BLaER1 treated with 17β-estradiol and CSF1 and Interleukin-3, amounts not matched to agents 10 nM and 100 nM (cell line): ENCODE data around the gene AKIP1.

Source experiments
- H3K27ac ChIP-seq, 11 experiments: shearing (Covaris generic); formaldehyde crosslinking; 2 replicates each; pipeline ENCODE4 v1.8.1; 2022
- H3K27me3 ChIP-seq, 11 experiments: shearing (Covaris generic); formaldehyde crosslinking; 2 replicates each; pipeline ENCODE4 v1.8.1; 2022
- H3K36me3 ChIP-seq, 11 experiments: shearing (Covaris generic); formaldehyde crosslinking; 2 replicates each; pipeline ENCODE4 v1.8.1; 2022
- H3K4me1 ChIP-seq, 10 experiments: shearing (Covaris generic); formaldehyde crosslinking; 2 replicates each; pipeline ENCODE4 v1.8.1; 2022
- H3K4me2 ChIP-seq, 11 experiments: shearing (Covaris generic); formaldehyde crosslinking; 2 replicates each; pipeline ENCODE4 v1.8.1; 2022
- H3K4me3 ChIP-seq, 10 experiments: shearing (Covaris generic); formaldehyde crosslinking; 2 replicates each; pipeline ENCODE4 v1.8.1; 2022
- H3K9ac ChIP-seq, 11 experiments: shearing (Covaris generic); formaldehyde crosslinking; 2 replicates each; pipeline ENCODE4 v1.8.1; 2022
- H3K9me3 ChIP-seq, 11 experiments: shearing (Covaris generic); formaldehyde crosslinking; replicated peaks in 1 of 11; 2 replicates each; pipeline ENCODE4 v1.8.1; 2022
- H4K20me1 ChIP-seq, 11 experiments: shearing (Covaris generic); formaldehyde crosslinking; 2 replicates each; pipeline ENCODE4 v1.8.1; 2022
- Cebpa-rat ChIP-seq, 11 experiments: shearing (Covaris generic); IDR thresholded peaks; 2 replicates each; pipeline ENCODE4 v1.8.1; 2022

The AKIP1 gene

GRCh38 chr11:8908099-8908498 lies 2.9 kb upstream of the AKIP1 start:
- Histone ChIP-seq H3K27me3 (no peaks in the 10 kb centered on the region), H3K9ac (no peak overlapping the region), H4K20me1 (no peaks in the 10 kb centered on the region), H3K4me3 (no peak overlapping the region), H3K27ac (no peak overlapping the region), H3K9me3 (no peaks in the 10 kb centered on the region), H3K36me3 (no peaks in the 10 kb centered on the region), H3K4me1 (peaks cover 19 to 41% (median 28%) of the 10 kb centered on the region in 10 experiments), H3K4me2 (peak overlapping the region in 4 of 11 experiments; percentile 79 to 96 (median 94); a peak in 7 of 22 replicates)
- no peak for TF ChIP-seq Cebpa-rat (IDR thresholded peaks at IDR 0.05)

- Histone ChIP-seq H3K4me2 (peak overlapping the region; percentile 75 to 96 (median 92)), H3K4me3 (peak overlapping the region; percentile 76 to 99 (median 82)), H3K36me3 (peaks cover 4 to 10% (median 8%) of the 10 kb centered on the region in 11 experiments; a peak in 16 of 22 replicates), H3K4me1 (peaks cover 42 to 66% (median 53%) of the 10 kb centered on the region in 10 experiments), H3K9ac (peak overlapping the region; percentile 59 to 97 (median 68); a peak in 21 of 22 replicates), H3K27ac (peak overlapping the region in 7 of 11 experiments; percentile 17 to 44 (median 32); a peak in 9 of 22 replicates), H4K20me1 (peaks cover 0 to 10% (median 0%) of the 10 kb centered on the region in 11 experiments; a peak in 4 of 22 replicates), H3K27me3 (no peaks in the 10 kb centered on the region), H3K9me3 (no peaks in the 10 kb centered on the region)
- no peak for TF ChIP-seq Cebpa-rat (IDR thresholded peaks at IDR 0.05)
These were observed 351 bp upstream of the AKIP1 start for GRCh38 chr11:8910649-8911026.

GRCh38 chr11:8913961-8914660 lies 3.1 kb downstream of the AKIP1 start:
- peaks cover 39 to 45% (median 43%) of the 10 kb centered on the region in 11 experiments for H3K36me3 ChIP-seq
- H3K9me3 ChIP-seq = no peaks in the 10 kb centered on the region
- H3K4me2 ChIP-seq = peak overlapping the region; percentile 78 to 94 (median 83)
- H3K4me3 ChIP-seq = peak overlapping the region; percentile 20 to 60 (median 49); a peak in 18 of 20 replicates
- peaks cover 0 to 10% (median 0%) of the 10 kb centered on the region in 11 experiments; a peak in 5 of 22 replicates for H4K20me1 ChIP-seq
- peaks cover 42 to 52% (median 45%) of the 10 kb centered on the region in 10 experiments for H3K4me1 ChIP-seq
- H3K27ac ChIP-seq = peak overlapping the region; percentile 58 to 81 (median 70)
- no peaks in the 10 kb centered on the region for H3K27me3 ChIP-seq
- no peak for TF ChIP-seq Cebpa-rat (IDR thresholded peaks at IDR 0.05)
- peak overlapping the region; percentile 42 to 76 (median 68) for H3K9ac ChIP-seq

- Histone ChIP-seq H4K20me1 (peaks cover 0 to 10% (median 0%) of the 10 kb centered on the region in 11 experiments; a peak in 5 of 22 replicates), H3K4me1 (peaks cover 38 to 47% (median 42%) of the 10 kb centered on the region in 10 experiments), H3K9ac (peak overlapping the region in 9 of 11 experiments; percentile 42 to 76 (median 69); a peak in 13 of 22 replicates), H3K27ac (peak overlapping the region in 6 of 11 experiments; percentile 58 to 81 (median 70); a peak in 9 of 22 replicates), H3K36me3 (peaks cover 44 to 50% (median 48%) of the 10 kb centered on the region in 11 experiments), H3K4me2 (peak overlapping the region; percentile 78 to 94 (median 83)), H3K27me3 (no peaks in the 10 kb centered on the region), H3K9me3 (no peaks in the 10 kb centered on the region), H3K4me3 (peak overlapping the region in 9 of 10 experiments; percentile 1 to 60 (median 50); a peak in 11 of 20 replicates)
- no peak for TF ChIP-seq Cebpa-rat (IDR thresholded peaks at IDR 0.05)
These were observed 3.7 kb downstream of the AKIP1 start for GRCh38 chr11:8914661-8915018.

GRCh38 chr11:8917157-8917825 lies 6.3 kb downstream of the AKIP1 start:
- Histone ChIP-seq H3K36me3 (peaks cover 71 to 77% (median 75%) of the 10 kb centered on the region in 11 experiments), H3K27ac (no peak overlapping the region), H3K4me2 (no peak overlapping the region), H3K4me1 (peaks cover 30 to 35% (median 31%) of the 10 kb centered on the region in 10 experiments), H4K20me1 (peaks cover 0 to 10% (median 0%) of the 10 kb centered on the region in 11 experiments; a peak in 6 of 22 replicates), H3K9me3 (no peaks in the 10 kb centered on the region), H3K9ac (no peak overlapping the region), H3K4me3 (no peak overlapping the region), H3K27me3 (no peaks in the 10 kb centered on the region)
- no peak for TF ChIP-seq Cebpa-rat (IDR thresholded peaks at IDR 0.05)

- no peak for TF ChIP-seq Cebpa-rat (IDR thresholded peaks at IDR 0.05)
- Histone ChIP-seq H3K36me3 (peaks cover 67 to 94% (median 78%) of the 10 kb centered on the region in 11 experiments), H3K27me3 (no peaks in the 10 kb centered on the region), H3K9me3 (no peaks in the 10 kb centered on the region), H3K4me2 (no peak overlapping the region), H4K20me1 (peaks cover 0 to 13% (median 0%) of the 10 kb centered on the region in 11 experiments; a peak in 2 of 22 replicates), H3K4me3 (no peak overlapping the region), H3K27ac (no peak overlapping the region), H3K4me1 (no peaks in the 10 kb centered on the region), H3K9ac (no peak overlapping the region)
These were observed 11.7 kb downstream of the AKIP1 start for GRCh38 chr11:8922691-8923090.

GRCh38 chr11:8925711-8926110 lies 14.7 kb downstream of the AKIP1 start:
- H3K36me3 ChIP-seq = peaks cover 36 to 72% (median 48%) of the 10 kb centered on the region in 11 experiments
- H3K27me3 ChIP-seq = no peaks in the 10 kb centered on the region
- H3K4me1 ChIP-seq = 0 out of 20 replicates have a peak, but pooled peaks cover 0 to 3% (median 0%) of the 10 kb centered on the region in 10 experiments
- no peak overlapping the region for H3K4me3 ChIP-seq
- no peaks in the 10 kb centered on the region for H3K9me3 ChIP-seq
- H3K27ac ChIP-seq = no peak overlapping the region
- H3K9ac ChIP-seq = no peak overlapping the region
- peaks cover 0 to 9% (median 0%) of the 10 kb centered on the region in 11 experiments; a peak in 2 of 22 replicates for H4K20me1 ChIP-seq
- no peak overlapping the region for H3K4me2 ChIP-seq
- TF ChIP-seq Cebpa-rat (IDR thresholded peaks at IDR 0.05) = no peak

GRCh38 chr11:8926236-8926635 lies 15.2 kb downstream of the AKIP1 start:
- no peak overlapping the region for H3K4me2 ChIP-seq
- H4K20me1 ChIP-seq = peaks cover 0 to 9% (median 0%) of the 10 kb centered on the region in 11 experiments; a peak in 2 of 22 replicates
- H3K36me3 ChIP-seq = peaks cover 31 to 67% (median 43%) of the 10 kb centered on the region in 11 experiments
- no peak overlapping the region for H3K4me3 ChIP-seq
- H3K9ac ChIP-seq = no peak overlapping the region
- no peaks in the 10 kb centered on the region for H3K27me3 ChIP-seq
- TF ChIP-seq Cebpa-rat (IDR thresholded peaks at IDR 0.05) = no peak
- no peak overlapping the region for H3K27ac ChIP-seq
- H3K9me3 ChIP-seq = no peaks in the 10 kb centered on the region
- 0 out of 20 replicates have a peak, but pooled peaks cover 0 to 4% (median 0%) of the 10 kb centered on the region in 10 experiments for H3K4me1 ChIP-seq

GRCh38 chr11:8927233-8927632 lies 16.2 kb downstream of the AKIP1 start:
- Histone ChIP-seq H3K4me2 (no peak overlapping the region), H3K4me1 (0 out of 20 replicates have a peak, but pooled peaks cover 0 to 4% (median 0%) of the 10 kb centered on the region in 10 experiments), H3K36me3 (peaks cover 21 to 57% (median 33%) of the 10 kb centered on the region in 11 experiments), H3K4me3 (no peak overlapping the region), H3K9me3 (no peaks in the 10 kb centered on the region), H3K9ac (no peak overlapping the region), H3K27me3 (no peaks in the 10 kb centered on the region), H3K27ac (no peak overlapping the region), H4K20me1 (peaks cover 0 to 9% (median 0%) of the 10 kb centered on the region in 11 experiments; a peak in 2 of 22 replicates)
- TF ChIP-seq Cebpa-rat (IDR thresholded peaks at IDR 0.05) = no peak
